Stimulated activated CD4-positive, alpha-beta T cell treated with anti-CD3 and anti-CD28 coated beads, Interleukin-12 subunit alpha, Interleukin-12 subunit beta, amount 100 ng/mL, for 24 hours (primary cell): Measurements from ENCODE around the gene MYD88.
"Not testable (repeated sequence)": the region's sequence is repeated elsewhere in the genome, so short reads cannot be mapped to it uniquely, and the experiment has no call there.

ENCODE experiments used
- DNase-seq, 2 experiments: peaks; one replicate each; pipeline ENCODE4 v3.0.0-alpha.2; 2020; ENCODE audit warnings: low read depth in 2 of 2

MYD88 gene

GRCh38 chr3:38142959-38143358 lies 4.5 kb downstream of the MYD88 start:
- DNase-seq = no peak

GRCh38 chr3:38143511-38143910 lies 5.0 kb downstream of the MYD88 start:
- no peak for DNase-seq

- no peak for DNase-seq
Measured at GRCh38 chr3:38146504-38146903, 8.0 kb downstream of the MYD88 start.

- DNase-seq = no peak
Measured at GRCh38 chr3:38147421-38147820, 9.0 kb downstream of the MYD88 start.

GRCh38 chr3:38148311-38148882 lies 9.9 kb downstream of the MYD88 start:
- no peak for DNase-seq

- no peak for DNase-seq
Measured at GRCh38 chr3:38149708-38150107, 11.2 kb downstream of the MYD88 start.

- DNase-seq = no peak
Measured at GRCh38 chr3:38150780-38151528, 12.5 kb downstream of the MYD88 start.

- DNase-seq = no peak
Measured at GRCh38 chr3:38151667-38152265, 13.3 kb downstream of the MYD88 start.

- DNase-seq = no peak
Measured at GRCh38 chr3:38152609-38153008, 14.1 kb downstream of the MYD88 start.

GRCh38 chr3:38153221-38153620 lies 14.8 kb downstream of the MYD88 start:
- DNase-seq = no peak

GRCh38 chr3:38154033-38154494 lies 15.6 kb downstream of the MYD88 start:
- no peak for DNase-seq

- no peak for DNase-seq
Measured at GRCh38 chr3:38154625-38155255, 16.3 kb downstream of the MYD88 start.

GRCh38 chr3:38155825-38156224 lies 17.4 kb downstream of the MYD88 start:
- DNase-seq = no peak

GRCh38 chr3:38157117-38157516 lies 18.7 kb downstream of the MYD88 start:
- no peak for DNase-seq

- no peak for DNase-seq
Measured at GRCh38 chr3:38157595-38157994, 19.1 kb downstream of the MYD88 start.

GRCh38 chr3:38158472-38158871 lies 20.0 kb downstream of the MYD88 start:
- DNase-seq = no peak

GRCh38 chr3:38160704-38161103 lies 22.2 kb downstream of the MYD88 start:
- DNase-seq = not testable (repeated sequence)

- no peak for DNase-seq
Measured at GRCh38 chr3:38163117-38163840, 24.8 kb downstream of the MYD88 start.

- no peak for DNase-seq
Measured at GRCh38 chr3:38163841-38164642, 25.6 kb downstream of the MYD88 start.

- no peak for DNase-seq
Measured at GRCh38 chr3:38164643-38164951, 26.1 kb downstream of the MYD88 start.
